Lung (tissue), 12 donors: ENCODE measurements around the gene ECM2. TPM values are rescaled to one million over a fixed set of nuclear protein-coding genes. Genes with fewer than 3 reads are reported as not detected.
A peak's percentile ranks its signal among the peaks of the same experiment; 100 is the strongest.

Experiments
- ATAC-seq: fragments of 200-7000 bp; cut with Tn5 transposase; one replicate; pipeline ENCODE4 v1.9.1; 2020; ENCODE audit warnings: moderate number of reproducible peaks; ENCODE audit not compliant: insufficient read depth, low FRiP score
- DNase-seq, 3 donors: peaks; one replicate each; pipeline ENCODE4 v3.0.0-alpha.2; 2013 to 2017
- H3K27ac ChIP-seq, 2 donors: one replicate each; pipeline ENCODE4 v1.5.1; 2013; ENCODE audit warnings: mild to moderate bottlenecking in 2 of 2, moderate library complexity in 2 of 2, control low read depth in 1 of 2, inconsistent platforms in 1 of 2, low read depth in 1 of 2, low read length in 1 of 2
- H3K27me3 ChIP-seq, 3 donors: one replicate each; pipeline ENCODE4 v1.5.1; 2013; ENCODE audit warnings: low read length in 2 of 3; ENCODE audit not compliant: control insufficient read depth in 3 of 3, insufficient read depth in 3 of 3
- H3K36me3 ChIP-seq, 4 donors: one replicate each; pipeline ENCODE4 v1.5.1; 2013; ENCODE audit warnings: low read length in 4 of 4, mild to moderate bottlenecking in 1 of 4, moderate library complexity in 1 of 4; ENCODE audit not compliant: control insufficient read depth in 4 of 4, insufficient read depth in 4 of 4
- H3K4me1 ChIP-seq, 5 donors: one replicate each; pipeline ENCODE4 v1.5.1; 2013; ENCODE audit warnings: low read length in 5 of 5, mild to moderate bottlenecking in 2 of 5, moderate library complexity in 1 of 5; ENCODE audit not compliant: control insufficient read depth in 5 of 5, insufficient read depth in 5 of 5
- H3K4me3 ChIP-seq: one replicate; pipeline ENCODE4 v1.5.1; 2013; ENCODE audit warnings: mild to moderate bottlenecking, control low read depth, moderate library complexity
- H3K9ac ChIP-seq, 2 donors: one replicate each; pipeline ENCODE4 v1.5.1; 2013; ENCODE audit warnings: low read length in 2 of 2, control low read depth in 1 of 2; ENCODE audit not compliant: insufficient read depth in 1 of 2
- H3K9me3 ChIP-seq, 4 donors: one replicate each; pipeline ENCODE4 v1.5.1; 2013; ENCODE audit warnings: low read length in 3 of 4, mild to moderate bottlenecking in 1 of 4, moderate library complexity in 1 of 4; ENCODE audit not compliant: control insufficient read depth in 4 of 4, insufficient read depth in 3 of 4
- WGBS, 2 donors: extraction: QIAGEN DNeasy Blood & Tissue Kit; methylation state at CpG; one replicate each; pipeline ENCODE4 v1.1.7; 2013; 5-methylcytosine and 5-hydroxymethylcytosine counted together
- polyA plus RNA-seq, 2 donors: library from polyadenylated mRNA; stranded (reverse); fragments of 200-250 nt; gene quantifications; one replicate each; pipeline ENCODE4 v1.2.1, GENCODE V29; 2013
- total RNA-seq, 2 donors: library from RNA; depleted of rRNA in 1 of 2; stranded (reverse); fragments of >200 nt in 1 of 2; gene quantifications; one replicate each; pipeline ENCODE4 v1.2.1, GENCODE V29; 2014 to 2021
- TF ChIP-seq, protein P1 (sequence below): IDR thresholded peaks from 2 replicates; pipeline ENCODE4 v1.5.1; 2012; ENCODE audit warnings: mild to moderate bottlenecking; ENCODE audit errors: control extremely low read depth, extremely low read depth
- donor health status: control.
- donor health status: control.
- donor health status: Bipolar disorder and iron deficiency.
- donor health status: healthy.
- donor health status: DM: yes; HTN: yes; CAD: no.

ECM2 gene
- total and polyA plus RNA-seq, 4 donors = 0.92 to 63.1 (median 2.4) TPM

DNA sequence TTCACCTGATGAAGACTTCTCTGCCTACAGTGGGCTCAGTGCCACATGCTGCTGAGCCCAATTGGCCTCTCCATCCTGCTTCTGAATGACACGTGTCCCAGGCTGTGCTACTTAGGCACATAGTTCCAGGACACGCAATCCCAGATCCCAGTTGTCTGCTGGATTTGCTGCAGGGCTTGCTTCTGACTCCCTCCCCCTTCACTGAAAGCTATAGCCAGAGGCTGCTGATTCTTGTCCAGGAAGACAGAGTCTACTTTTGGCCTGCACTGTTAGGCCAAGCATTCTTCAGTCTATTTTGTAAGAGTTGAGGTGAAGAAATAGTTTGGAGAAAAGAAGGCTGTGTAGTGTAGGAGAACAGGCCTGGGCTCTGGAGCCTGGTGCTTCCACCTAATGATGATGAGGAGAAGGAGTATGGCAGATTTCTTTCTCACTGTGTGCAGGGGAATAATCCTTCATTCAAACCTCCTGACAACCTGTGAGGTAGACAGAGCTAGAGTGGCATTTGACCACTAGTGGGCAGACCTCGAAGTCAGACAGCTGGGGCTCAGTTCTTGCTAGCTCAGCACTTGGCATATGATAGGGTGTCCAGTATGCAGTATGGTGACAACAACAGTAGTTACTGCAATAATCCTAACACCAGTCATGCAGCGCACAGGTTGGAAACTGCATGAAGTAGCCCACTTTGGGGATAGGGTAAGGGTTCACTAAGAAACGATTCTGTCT lies 34.0 kb downstream of the ECM2 start:
- H3K27ac ChIP-seq = peak overlapping the region in 1 of 2 donors; percentile 64
- DNase-seq = peak in 1 of 3 donors; percentile 37
- 75 to 84% methylated on average over 5 of the region's 5 CpGs for WGBS, 2 donors
- H3K4me1 ChIP-seq = peaks cover 0 to 17% (median 5%) of the 10 kb centered on the region in 5 donors
- no peak overlapping the region for H3K4me3 ChIP-seq
- H3K9ac ChIP-seq = no peak overlapping the region
- peaks cover 0 to 13% (median 0%) of the 10 kb centered on the region in 4 donors for H3K36me3 ChIP-seq
- no peaks in the 10 kb centered on the region for H3K9me3 ChIP-seq
- TF ChIP-seq, protein P1, sequence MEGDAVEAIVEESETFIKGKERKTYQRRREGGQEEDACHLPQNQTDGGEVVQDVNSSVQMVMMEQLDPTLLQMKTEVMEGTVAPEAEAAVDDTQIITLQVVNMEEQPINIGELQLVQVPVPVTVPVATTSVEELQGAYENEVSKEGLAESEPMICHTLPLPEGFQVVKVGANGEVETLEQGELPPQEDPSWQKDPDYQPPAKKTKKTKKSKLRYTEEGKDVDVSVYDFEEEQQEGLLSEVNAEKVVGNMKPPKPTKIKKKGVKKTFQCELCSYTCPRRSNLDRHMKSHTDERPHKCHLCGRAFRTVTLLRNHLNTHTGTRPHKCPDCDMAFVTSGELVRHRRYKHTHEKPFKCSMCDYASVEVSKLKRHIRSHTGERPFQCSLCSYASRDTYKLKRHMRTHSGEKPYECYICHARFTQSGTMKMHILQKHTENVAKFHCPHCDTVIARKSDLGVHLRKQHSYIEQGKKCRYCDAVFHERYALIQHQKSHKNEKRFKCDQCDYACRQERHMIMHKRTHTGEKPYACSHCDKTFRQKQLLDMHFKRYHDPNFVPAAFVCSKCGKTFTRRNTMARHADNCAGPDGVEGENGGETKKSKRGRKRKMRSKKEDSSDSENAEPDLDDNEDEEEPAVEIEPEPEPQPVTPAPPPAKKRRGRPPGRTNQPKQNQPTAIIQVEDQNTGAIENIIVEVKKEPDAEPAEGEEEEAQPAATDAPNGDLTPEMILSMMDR = no peak
- peak; percentile 13 for ATAC-seq
- no peaks in the 10 kb centered on the region for H3K27me3 ChIP-seq

DNA sequence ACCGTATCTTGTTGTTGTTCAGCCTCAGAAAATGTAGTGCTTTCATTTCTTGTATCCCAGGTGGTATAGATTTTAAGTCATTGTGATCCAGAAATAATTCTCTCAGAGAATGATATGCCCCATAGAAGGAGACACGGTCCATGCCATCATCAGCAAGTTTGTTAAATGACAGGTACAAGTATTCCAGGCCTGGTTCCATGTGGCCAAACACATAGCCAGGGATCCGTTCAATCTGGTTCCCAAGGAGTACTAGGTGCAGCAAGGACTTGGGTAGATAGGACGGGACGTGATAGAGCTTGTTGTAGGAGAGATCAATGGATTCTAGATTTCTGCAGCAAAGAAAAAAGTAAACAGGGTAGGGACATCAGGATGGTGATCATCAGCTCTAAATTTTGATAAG lies 35.1 kb downstream of the ECM2 start:
- H3K27me3 ChIP-seq = no peaks in the 10 kb centered on the region
- no peak overlapping the region for H3K4me3 ChIP-seq
- TF ChIP-seq, protein P1 = no peak
- 96 to 99% methylated on average over 5 of the region's 5 CpGs for WGBS, 2 donors
- no peaks in the 10 kb centered on the region for H3K9me3 ChIP-seq
- H3K27ac ChIP-seq = no peak overlapping the region
- ATAC-seq (no peak), DNase-seq (no peak)
- peaks cover 0 to 13% (median 0%) of the 10 kb centered on the region in 4 donors for H3K36me3 ChIP-seq
- H3K4me1 ChIP-seq = peaks cover 0 to 7% (median 3%) of the 10 kb centered on the region in 5 donors
- no peak overlapping the region for H3K9ac ChIP-seq

DNA sequence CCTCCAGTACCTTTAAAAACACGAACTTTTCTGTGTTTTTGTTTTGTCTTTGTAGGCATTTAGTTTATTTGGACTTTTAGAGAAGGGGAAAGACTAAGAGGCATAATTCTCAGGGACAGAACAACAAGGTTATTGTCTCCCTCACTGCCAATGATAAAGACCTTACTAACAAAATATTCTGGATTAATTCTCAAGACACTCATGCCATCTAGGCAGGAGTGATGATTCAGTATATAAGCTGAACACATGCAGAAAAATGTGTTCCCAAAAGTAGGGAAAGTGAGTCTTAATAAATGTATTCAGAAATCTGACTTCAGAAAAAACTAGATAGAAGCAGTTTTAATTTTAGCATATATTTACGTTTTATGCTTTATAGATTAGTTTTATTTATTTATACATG lies 36.1 kb downstream of the ECM2 start:
- H3K36me3 ChIP-seq = peaks cover 0 to 10% (median 0%) of the 10 kb centered on the region in 4 donors
- no peak for DNase-seq
- no peak for ATAC-seq
- H3K4me3 ChIP-seq = no peak overlapping the region
- no peak overlapping the region for H3K9ac ChIP-seq
- no peaks in the 10 kb centered on the region for H3K27me3 ChIP-seq
- H3K9me3 ChIP-seq = no peaks in the 10 kb centered on the region
- WGBS, 2 donors = 42 to 76% methylated on average over 2 of the region's 2 CpGs
- H3K27ac ChIP-seq = no peak overlapping the region
- TF ChIP-seq, protein P1 = no peak
- H3K4me1 ChIP-seq = peaks cover 0 to 5% (median 3%) of the 10 kb centered on the region in 5 donors
